ENCODE data around the gene FRMD8. TPM values are rescaled to one million over a fixed set of nuclear protein-coding genes. Genes with fewer than 3 reads are reported as not detected.
"Not testable (repeated sequence)": the region's sequence is repeated elsewhere in the genome, so short reads cannot be mapped to it uniquely, and the experiment has no call there.

Gene FRMD8
- total RNA-seq, 1 donor from 2014 or later: 8.4 TPM

DNA sequence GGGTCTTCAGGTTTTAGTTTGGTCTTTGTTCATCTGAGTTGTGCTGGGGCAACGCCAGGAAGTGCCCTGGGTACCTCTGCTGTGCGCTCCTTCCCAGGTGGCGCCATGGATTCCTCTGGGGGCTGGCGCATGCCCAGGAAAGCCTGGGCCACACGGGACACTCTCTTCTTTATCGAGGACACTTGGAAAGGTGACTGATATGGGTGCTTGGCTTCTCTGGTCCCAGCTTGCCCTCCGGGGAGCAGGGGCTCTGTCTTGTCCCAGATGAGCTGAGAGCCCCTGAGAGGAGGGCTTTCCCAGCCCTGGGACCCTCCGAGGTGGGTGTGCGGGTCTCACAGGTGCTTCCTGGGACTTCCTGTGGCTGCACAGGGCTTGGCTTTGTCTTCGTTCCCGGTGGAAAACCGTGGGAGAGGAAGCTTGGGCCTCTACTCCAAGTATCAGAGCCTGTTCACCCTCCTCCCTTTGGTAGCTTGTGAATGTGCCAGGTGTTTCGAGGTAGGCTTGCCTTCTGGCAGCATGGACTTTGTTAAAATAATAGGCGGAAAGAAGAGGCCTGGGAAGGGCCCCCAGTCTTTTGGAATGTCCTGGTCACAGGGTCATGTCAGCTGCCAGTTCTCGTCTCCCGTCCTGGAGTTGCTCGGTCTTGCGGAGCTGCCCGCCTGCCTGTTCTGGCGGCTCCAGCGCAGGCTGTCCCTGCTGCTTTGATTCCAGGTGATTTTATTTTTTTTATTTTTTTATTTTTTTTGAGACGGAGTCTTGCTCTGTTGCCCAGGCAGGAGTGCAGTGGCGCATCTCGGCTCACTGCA lies 26.0 kb downstream of the FRMD8 start:
- H3K9me3 ChIP-seq (ENCODE audit: control insufficient read depth in 3 of 3, low read length in 3 of 3): no peaks in the 10 kb centered on the region
- H3K27ac ChIP-seq (ENCODE audit: low read depth, low read length): no peak overlapping the region
- H3K27me3 ChIP-seq (ENCODE audit: control insufficient read depth in 3 of 3, insufficient read depth in 3 of 3, low read length in 3 of 3): no peaks in the 10 kb centered on the region
- H3K36me3 ChIP-seq (ENCODE audit: control insufficient read depth in 3 of 3, insufficient read depth in 3 of 3, low read length in 3 of 3): peaks cover 4 to 15% (median 12%) of the 10 kb centered on the region in 3 donors
- peaks cover 40 to 42% (median 42%) of the 10 kb centered on the region in 3 donors for H3K4me1 ChIP-seq (ENCODE audit: control insufficient read depth in 3 of 3, insufficient read depth in 3 of 3, low read length in 3 of 3)
- no peak overlapping the region for H3K4me3 ChIP-seq (ENCODE audit: low read length in 3 of 3)
- peak overlapping the region in 1 of 3 donors; percentile 45 for H3K9ac ChIP-seq (ENCODE audit: low read depth in 1 of 3, low read length in 3 of 3)

DNA sequence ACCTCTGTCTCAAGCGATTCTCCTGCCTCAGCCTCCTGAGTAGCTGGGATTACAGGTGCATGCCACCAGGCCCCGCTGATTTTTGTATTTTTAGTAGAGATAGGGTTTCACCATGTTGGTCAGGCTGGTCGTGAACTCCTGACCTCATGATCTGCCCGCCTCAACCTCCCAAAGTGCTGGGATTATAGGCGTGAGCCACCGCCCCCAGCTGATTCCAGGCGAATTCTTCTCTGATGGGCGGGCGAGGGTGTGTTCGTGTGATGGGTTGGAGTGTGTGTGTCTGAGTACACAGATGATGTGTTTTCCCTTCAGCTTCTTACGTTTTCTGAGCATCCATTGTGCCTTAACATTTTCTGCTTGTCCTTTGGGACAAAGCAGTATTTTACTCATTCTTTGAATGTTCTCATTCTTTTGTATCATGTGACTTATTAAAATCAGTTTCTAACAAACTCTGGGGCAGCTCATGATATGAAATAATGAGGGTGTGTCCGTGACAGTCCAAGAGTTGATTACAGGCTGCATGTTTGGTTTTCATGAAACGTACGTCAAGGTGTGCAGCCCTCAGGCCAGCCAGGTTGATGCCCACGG lies 26.7 kb downstream of the FRMD8 start:
- H3K9me3 ChIP-seq (ENCODE audit: control insufficient read depth in 3 of 3, low read length in 3 of 3); H3K27ac ChIP-seq (ENCODE audit: low read depth, low read length); H3K27me3 ChIP-seq (ENCODE audit: control insufficient read depth in 3 of 3, insufficient read depth in 3 of 3, low read length in 3 of 3); H3K4me3 ChIP-seq (ENCODE audit: low read length in 3 of 3): not testable (repeated sequence)
- peak overlapping the region in 1 of 3 donors; percentile 40 for H3K9ac ChIP-seq (ENCODE audit: low read depth in 1 of 3, low read length in 3 of 3)
- peaks cover 47 to 48% (median 48%) of the 10 kb centered on the region in 3 donors for H3K4me1 ChIP-seq (ENCODE audit: control insufficient read depth in 3 of 3, insufficient read depth in 3 of 3, low read length in 3 of 3)
- H3K36me3 ChIP-seq (ENCODE audit: control insufficient read depth in 3 of 3, insufficient read depth in 3 of 3, low read length in 3 of 3): peaks cover 4 to 14% (median 12%) of the 10 kb centered on the region in 3 donors

DNA sequence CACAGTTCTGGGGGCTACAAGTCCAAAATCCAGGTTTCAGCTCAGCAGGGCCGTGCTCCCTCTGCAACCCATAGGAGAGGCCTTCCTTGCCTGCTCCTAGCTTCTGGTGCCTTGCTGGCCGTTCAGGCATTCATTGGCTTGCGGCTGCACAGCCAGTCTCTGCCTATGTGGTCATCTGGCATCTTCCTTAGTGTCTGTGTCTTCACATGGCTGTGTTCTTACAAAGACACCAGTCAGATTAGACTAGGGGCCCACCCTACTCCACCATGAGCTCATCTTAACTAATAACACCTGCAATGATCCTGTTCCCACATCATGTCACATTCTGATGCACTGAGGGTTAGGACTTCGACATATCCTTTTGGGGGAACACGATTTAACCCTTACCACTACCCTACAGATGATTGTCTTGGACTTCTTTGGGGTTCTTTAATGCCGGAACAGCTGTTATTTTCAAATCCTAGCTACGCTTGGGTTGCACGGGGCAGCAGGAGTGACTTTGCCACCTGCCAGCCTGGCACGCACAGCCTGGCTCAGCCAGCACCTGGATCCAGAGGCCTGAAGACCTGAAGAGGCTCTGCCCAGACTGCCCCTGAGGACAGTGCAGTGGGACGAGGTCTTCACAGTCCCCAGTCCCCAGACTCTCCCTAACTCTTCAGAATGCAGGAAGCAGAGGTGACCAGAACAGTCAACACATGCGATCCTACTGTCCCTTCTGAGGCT lies 28.5 kb downstream of the FRMD8 start:
- Histone ChIP-seq H3K4me1 (ENCODE audit: control insufficient read depth in 3 of 3, insufficient read depth in 3 of 3, low read length in 3 of 3) (peaks cover 62 to 65% (median 64%) of the 10 kb centered on the region in 3 donors), H3K27ac (ENCODE audit: low read depth, low read length) (peak overlapping the region; percentile 99)

DNA sequence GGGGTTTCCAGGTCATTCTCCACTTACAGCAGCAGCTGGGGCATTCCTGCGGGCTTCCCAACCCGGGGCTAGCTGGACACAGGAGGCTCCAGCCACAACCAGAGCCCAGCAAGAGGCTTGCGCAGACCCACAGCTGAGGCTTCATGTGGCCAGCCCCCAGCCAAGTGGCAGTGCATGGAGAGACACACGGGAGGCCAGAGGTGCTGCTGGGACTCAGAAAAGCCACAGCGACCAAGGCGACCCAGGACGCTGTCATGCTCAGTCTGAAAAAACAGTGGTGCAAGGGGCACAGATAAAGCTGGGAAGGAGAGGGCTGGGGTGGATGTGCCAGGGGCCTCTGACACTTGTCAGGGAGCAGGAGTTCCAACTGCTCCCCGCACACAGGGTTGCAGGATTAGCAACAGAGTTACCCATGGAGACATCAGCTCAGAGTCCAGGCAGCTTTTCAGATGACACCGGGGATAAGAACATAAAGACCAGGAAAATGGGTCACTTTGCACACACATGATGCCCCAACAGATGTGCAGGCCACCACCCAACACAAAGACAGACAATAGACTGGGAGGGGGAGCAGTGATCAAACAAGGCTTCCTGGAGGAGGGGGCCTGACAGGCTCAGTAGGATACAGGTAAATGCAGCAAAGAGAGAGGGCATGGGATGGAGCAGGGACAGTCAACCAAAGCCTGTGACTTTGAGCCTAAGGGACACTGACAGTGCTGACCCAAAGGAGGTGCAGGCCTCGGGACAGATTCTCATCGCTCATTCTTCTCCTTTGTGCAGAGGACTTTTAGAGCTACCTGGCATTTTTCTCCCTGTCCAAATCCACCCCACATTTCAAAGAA lies 29.3 kb downstream of the FRMD8 start:
- H3K27me3 ChIP-seq (ENCODE audit: control insufficient read depth in 3 of 3, insufficient read depth in 3 of 3, low read length in 3 of 3): no peaks in the 10 kb centered on the region
- peaks cover 70 to 72% (median 71%) of the 10 kb centered on the region in 3 donors for H3K4me1 ChIP-seq (ENCODE audit: control insufficient read depth in 3 of 3, insufficient read depth in 3 of 3, low read length in 3 of 3)
- H3K4me3 ChIP-seq (ENCODE audit: low read length in 3 of 3): peak overlapping the region; percentile 73 to 84 (median 79)
- H3K36me3 ChIP-seq (ENCODE audit: control insufficient read depth in 3 of 3, insufficient read depth in 3 of 3, low read length in 3 of 3): peaks cover 0 to 4% (median 2%) of the 10 kb centered on the region in 3 donors
- H3K9me3 ChIP-seq (ENCODE audit: control insufficient read depth in 3 of 3, low read length in 3 of 3): no peaks in the 10 kb centered on the region
- peak overlapping the region; percentile 99 for H3K27ac ChIP-seq (ENCODE audit: low read depth, low read length)
- H3K9ac ChIP-seq (ENCODE audit: low read depth in 1 of 3, low read length in 3 of 3): peak overlapping the region; percentile 63 to 99 (median 89)

More for the DNA sequence above, 28.5 kb downstream of the FRMD8 start:
- Histone ChIP-seq H3K36me3 (ENCODE audit: control insufficient read depth in 3 of 3, insufficient read depth in 3 of 3, low read length in 3 of 3) (peaks cover under 1 to 5% (median 2%) of the 10 kb centered on the region in 3 donors), H3K27me3 (ENCODE audit: control insufficient read depth in 3 of 3, insufficient read depth in 3 of 3, low read length in 3 of 3) (no peaks in the 10 kb centered on the region), H3K4me3 (ENCODE audit: low read length in 3 of 3) (peak overlapping the region in 2 of 3 donors; percentile 79 to 84), H3K9me3 (ENCODE audit: control insufficient read depth in 3 of 3, low read length in 3 of 3) (no peaks in the 10 kb centered on the region), H3K9ac (ENCODE audit: low read depth in 1 of 3, low read length in 3 of 3) (peak overlapping the region; percentile 63 to 99 (median 89))

DNA sequence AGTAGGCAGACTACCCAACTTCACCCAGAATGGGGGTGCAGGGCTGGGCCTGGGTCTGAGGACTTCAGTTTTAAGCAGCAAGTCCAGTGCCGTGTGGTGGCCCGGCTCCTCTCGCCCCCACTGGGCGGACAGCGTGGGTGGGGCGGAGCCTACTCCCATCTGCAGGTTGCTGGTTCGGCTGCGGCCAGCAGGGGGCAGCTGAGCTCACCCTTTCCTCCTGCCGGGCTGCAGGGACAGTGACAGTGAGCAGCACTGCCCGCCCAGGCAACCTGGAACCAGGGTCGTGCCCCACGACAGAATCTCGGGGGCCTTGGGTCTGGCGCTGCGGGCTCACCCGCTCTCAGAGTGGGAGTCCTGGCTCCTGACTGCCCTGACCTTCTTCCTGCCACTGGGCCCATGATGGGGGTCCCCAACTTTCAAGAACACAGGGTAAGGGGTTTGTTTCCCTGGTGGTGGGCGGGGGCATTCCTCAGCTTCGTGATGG lies 29.9 kb downstream of the FRMD8 start:
- Histone ChIP-seq H3K27me3 (ENCODE audit: control insufficient read depth in 3 of 3, insufficient read depth in 3 of 3, low read length in 3 of 3) (no peaks in the 10 kb centered on the region), H3K9me3 (ENCODE audit: control insufficient read depth in 3 of 3, low read length in 3 of 3) (no peaks in the 10 kb centered on the region), H3K4me3 (ENCODE audit: low read length in 3 of 3) (peak overlapping the region; percentile 73 to 84 (median 79)), H3K27ac (ENCODE audit: low read depth, low read length) (peak overlapping the region; percentile 99), H3K9ac (ENCODE audit: low read depth in 1 of 3, low read length in 3 of 3) (peak overlapping the region; percentile 89 to 99 (median 95)), H3K4me1 (ENCODE audit: control insufficient read depth in 3 of 3, insufficient read depth in 3 of 3, low read length in 3 of 3) (peaks cover 76 to 78% (median 77%) of the 10 kb centered on the region in 3 donors), H3K36me3 (ENCODE audit: control insufficient read depth in 3 of 3, insufficient read depth in 3 of 3, low read length in 3 of 3) (no peaks in the 10 kb centered on the region)

DNA sequence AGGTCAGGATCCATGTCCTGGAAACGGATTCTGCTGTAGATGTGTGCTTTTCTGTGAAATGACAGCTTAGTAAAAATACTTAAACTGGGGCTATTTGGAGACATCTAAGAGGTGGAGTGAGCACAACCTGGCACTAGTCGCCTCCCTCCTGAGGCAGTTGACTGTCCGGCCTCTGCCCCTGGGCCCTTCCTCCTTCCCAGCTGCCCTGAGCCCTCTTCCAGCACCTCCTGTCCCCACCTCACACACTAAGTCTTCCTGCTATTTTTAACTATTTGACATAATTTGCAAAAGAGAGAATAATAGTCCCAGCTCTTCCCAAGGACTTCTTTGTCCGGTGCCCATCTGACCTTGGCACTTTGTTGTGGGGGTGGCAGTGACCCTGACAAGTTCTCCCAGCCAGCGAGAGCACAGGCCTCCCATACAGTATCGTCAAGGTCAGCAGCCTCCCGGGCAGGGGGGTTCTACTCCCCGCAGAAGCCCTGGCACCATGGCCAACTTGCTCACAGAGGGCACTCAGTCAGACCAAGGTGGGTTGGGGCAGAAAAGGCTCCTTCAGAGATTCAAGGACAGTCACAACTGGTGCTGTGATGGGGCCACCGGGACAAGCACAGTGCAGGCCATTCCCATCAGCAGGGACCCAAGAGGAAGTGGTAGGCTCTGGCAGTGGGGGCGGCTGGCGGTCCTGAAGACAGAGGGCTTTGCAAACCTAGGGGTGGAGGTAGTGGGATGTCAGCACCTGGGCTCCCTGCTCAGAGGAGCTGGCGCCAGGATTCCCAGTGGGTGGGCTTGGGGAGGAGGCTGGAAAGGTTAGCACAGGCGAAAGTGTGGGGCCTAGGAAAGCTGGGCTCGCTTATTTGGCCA lies 30.6 kb downstream of the FRMD8 start:
- no peaks in the 10 kb centered on the region for H3K27me3 ChIP-seq (ENCODE audit: control insufficient read depth in 3 of 3, insufficient read depth in 3 of 3, low read length in 3 of 3)
- no peaks in the 10 kb centered on the region for H3K9me3 ChIP-seq (ENCODE audit: control insufficient read depth in 3 of 3, low read length in 3 of 3)
- peak overlapping the region; percentile 73 to 84 (median 79) for H3K4me3 ChIP-seq (ENCODE audit: low read length in 3 of 3)
- H3K27ac ChIP-seq (ENCODE audit: low read depth, low read length): peak overlapping the region; percentile 99
- peak overlapping the region; percentile 89 to 99 (median 95) for H3K9ac ChIP-seq (ENCODE audit: low read depth in 1 of 3, low read length in 3 of 3)
- peaks cover 73 to 81% (median 75%) of the 10 kb centered on the region in 3 donors for H3K4me1 ChIP-seq (ENCODE audit: control insufficient read depth in 3 of 3, insufficient read depth in 3 of 3, low read length in 3 of 3)
- H3K36me3 ChIP-seq (ENCODE audit: control insufficient read depth in 3 of 3, insufficient read depth in 3 of 3, low read length in 3 of 3): no peaks in the 10 kb centered on the region

DNA sequence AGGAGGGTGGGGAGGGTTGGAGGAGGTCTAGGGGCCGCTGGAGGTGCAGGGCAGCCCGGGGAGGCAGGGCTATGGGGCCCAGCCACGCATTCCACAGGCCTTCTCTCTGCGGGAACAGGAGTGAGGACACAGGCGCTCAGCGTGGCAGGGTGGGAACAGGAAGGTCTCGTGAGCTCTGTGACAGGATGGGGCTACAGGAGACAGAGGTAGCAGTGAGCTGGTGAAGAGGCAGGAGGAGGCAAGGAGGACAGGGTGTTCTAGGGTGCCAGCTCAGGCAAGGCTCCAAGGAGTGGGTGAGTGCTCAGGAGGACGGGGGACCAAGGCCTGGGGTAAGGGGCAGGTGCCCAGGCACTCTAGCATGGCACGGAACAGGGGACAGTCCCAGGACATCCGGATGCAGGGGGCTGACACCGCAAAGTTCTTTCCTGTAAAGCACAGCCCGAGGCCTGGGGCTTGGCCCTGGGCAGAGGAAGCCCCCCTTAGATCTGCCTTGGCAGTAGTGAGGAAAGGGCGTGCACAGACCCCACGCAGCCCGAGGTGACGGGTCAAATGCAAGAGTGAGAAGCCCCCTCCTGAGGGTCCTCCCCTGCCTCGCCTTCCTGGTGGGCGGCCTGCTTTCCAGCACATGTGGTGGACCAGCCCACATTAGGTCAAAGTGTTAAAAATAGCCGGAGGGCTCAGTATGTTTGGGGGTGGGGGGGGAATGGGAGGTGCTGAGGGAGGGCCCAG lies 31.4 kb downstream of the FRMD8 start:
- Histone ChIP-seq H3K36me3 (ENCODE audit: control insufficient read depth in 3 of 3, insufficient read depth in 3 of 3, low read length in 3 of 3) (peaks cover under 1 to 2% (median under 1%) of the 10 kb centered on the region in 3 donors), H3K4me1 (ENCODE audit: control insufficient read depth in 3 of 3, insufficient read depth in 3 of 3, low read length in 3 of 3) (peaks cover 69 to 75% (median 73%) of the 10 kb centered on the region in 3 donors), H3K27me3 (ENCODE audit: control insufficient read depth in 3 of 3, insufficient read depth in 3 of 3, low read length in 3 of 3) (no peaks in the 10 kb centered on the region)

DNA sequence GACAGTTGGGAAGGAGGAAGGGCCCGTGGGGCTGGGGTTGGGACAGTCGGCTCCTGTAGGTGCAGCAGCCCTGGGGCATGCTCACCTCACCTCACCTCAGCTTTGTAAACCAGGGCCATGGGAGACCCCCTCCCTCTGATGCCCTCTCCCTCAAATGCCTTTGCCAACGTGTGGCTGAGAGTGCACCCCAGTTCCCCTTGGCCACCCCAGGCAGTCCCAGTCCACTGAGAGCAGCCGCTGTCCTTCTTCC lies 31.9 kb downstream of the FRMD8 start:
- Histone ChIP-seq H3K36me3 (ENCODE audit: control insufficient read depth in 3 of 3, insufficient read depth in 3 of 3, low read length in 3 of 3) (peaks cover 5 to 7% (median 6%) of the 10 kb centered on the region in 3 donors), H3K27me3 (ENCODE audit: control insufficient read depth in 3 of 3, insufficient read depth in 3 of 3, low read length in 3 of 3) (no peaks in the 10 kb centered on the region), H3K9me3 (ENCODE audit: control insufficient read depth in 3 of 3, low read length in 3 of 3) (no peaks in the 10 kb centered on the region), H3K27ac (ENCODE audit: low read depth, low read length) (peak overlapping the region; percentile 99), H3K9ac (ENCODE audit: low read depth in 1 of 3, low read length in 3 of 3) (peak overlapping the region; percentile 89 to 99 (median 99)), H3K4me1 (ENCODE audit: control insufficient read depth in 3 of 3, insufficient read depth in 3 of 3, low read length in 3 of 3) (peaks cover 69 to 75% (median 73%) of the 10 kb centered on the region in 3 donors), H3K4me3 (ENCODE audit: low read length in 3 of 3) (peak overlapping the region; percentile 69 to 90 (median 86))

More for the DNA sequence above, 31.4 kb downstream of the FRMD8 start:
- H3K4me3 ChIP-seq (ENCODE audit: low read length in 3 of 3): peak overlapping the region; percentile 73 to 90 (median 84)
- peak overlapping the region; percentile 99 for H3K27ac ChIP-seq (ENCODE audit: low read depth, low read length)
- H3K9ac ChIP-seq (ENCODE audit: low read depth in 1 of 3, low read length in 3 of 3): peak overlapping the region; percentile 89 to 99 (median 95)
- no peaks in the 10 kb centered on the region for H3K9me3 ChIP-seq (ENCODE audit: control insufficient read depth in 3 of 3, low read length in 3 of 3)

All from skeletal muscle tissue (tissue), 4 donors.